ENCODE measurements around the gene PRKCQ. TPM values are rescaled to one million over a fixed set of nuclear protein-coding genes. Genes with fewer than 3 reads are reported as not detected.

The PRKCQ gene
- total and polyA plus RNA-seq, 2 of the 13 experiments (the other 11 are each of a cell fraction or from before 2014, with no cell fraction given), result 0.13 to 0.35 TPM

- no TSS peak for BruUV-seq (replicated peaks)
- ChIA-PET POLR2A (no interaction called here), CTCF (ENCODE audit: low intra/inter-chr PET ratio, low total read pairs) (no interaction called here)
- 2% methylated on average over 5 of the region's 5 CpGs for WGBS (ENCODE audit: low lambda C conversion rate)
- Histone ChIP-seq H3K27me3 (ENCODE audit: control insufficient read depth in 1 of 2, insufficient read depth in 2 of 2, low read length in 2 of 2) (0 out of 5 replicates have a peak, but pooled peaks cover 0 to 4% of the 10 kb centered on the region in 2 experiments), H4K20me1 (ENCODE audit: insufficient read depth, low read length) (no peaks in the 10 kb centered on the region), H3K79me2 (ENCODE audit: insufficient read depth, low read length) (no peaks in the 10 kb centered on the region), H3K36me3 (replicated peaks in 1 of 2; ENCODE audit: control insufficient read depth in 1 of 2, insufficient read depth in 2 of 2, low read length in 2 of 2) (no peaks in the 10 kb centered on the region), H3K27ac (ENCODE audit: extremely low read length, insufficient read depth, low read length) (no peak overlapping the region), H3K4me3 (replicated peaks in 1 of 3; ENCODE audit: insufficient read depth in 1 of 3, low read depth in 2 of 3, low read length in 3 of 3) (no peak overlapping the region), H3K4me1 (ENCODE audit: insufficient read depth, low read length) (no peaks in the 10 kb centered on the region), H3K9ac (ENCODE audit: insufficient read depth, low read depth, low read length) (no peak overlapping the region), H3K9me3 (ENCODE audit: low read length) (no peaks in the 10 kb centered on the region), H2AFZ (ENCODE audit: low read length) (no peak overlapping the region), H3K4me2 (ENCODE audit: low read depth, low read length) (no peak overlapping the region)
- no peak for ATAC-seq
- intact Hi-C loops (cut with micrococcal nuclease; ENCODE audit: unreplicated experiment), result no loop called here
- no peak for FAIRE-seq
- DNase-seq (ENCODE audit: low spot score), result no peak
- in situ Hi-C loops (cut with HindIII; ENCODE audit: extremely low pct_ligation_motif_present, low pct_unique_long_range_greater_than_20kb), result no loop called here
- TF ChIP-seq KLF6 (CRISPR knock-in tag; IDR thresholded peaks at IDR 0.05), result no peak
- TF ChIP-seq RELA (CRISPR knock-in tag; IDR thresholded peaks at IDR 0.05), result no peak
- TF ChIP-seq ZNF292 (CRISPR knock-in tag; IDR thresholded peaks at IDR 0.05; ENCODE audit: borderline replicate concordance, low read depth), result no peak
- TF ChIP-seq ZNF12 (CRISPR knock-in tag; IDR thresholded peaks at IDR 0.05), result no peak
- no peak for TF ChIP-seq CHD2 (IDR thresholded peaks at IDR 0.05; ENCODE audit: low read depth, low read length)
- no peak for TF ChIP-seq JUN (CRISPR knock-in tag; IDR thresholded peaks at IDR 0.05)
- TF ChIP-seq ARID2 (CRISPR knock-in tag; IDR thresholded peaks at IDR 0.05; ENCODE audit: borderline replicate concordance), result no peak
- no peak for TF ChIP-seq ZNF451 (CRISPR knock-in tag; IDR thresholded peaks at IDR 0.05)
- no peak for TF ChIP-seq RERE (CRISPR knock-in tag; IDR thresholded peaks at IDR 0.05; ENCODE audit: low read depth)
- no peak for TF ChIP-seq ZNF275 (CRISPR knock-in tag; IDR thresholded peaks at IDR 0.05; ENCODE audit: borderline replicate concordance)
- TF ChIP-seq MXD4 (CRISPR knock-in tag; IDR thresholded peaks at IDR 0.05), result no peak
- TF ChIP-seq ARHGAP35 (CRISPR knock-in tag; IDR thresholded peaks at IDR 0.05; ENCODE audit: borderline replicate concordance), result no peak
- TF ChIP-seq FOSL1 (CRISPR knock-in tag; IDR thresholded peaks at IDR 0.05; ENCODE audit: borderline replicate concordance), result no peak
These were observed 17.4 kb upstream of the PRKCQ start for GRCh38 chr10:6597478-6597877.

Measured in HepG2 (cell line).